Karpas-422 (cell line): Measurements from ENCODE around the gene COL17A1. TPM values are rescaled to one million over a fixed set of nuclear protein-coding genes. Genes with fewer than 3 reads are reported as not detected.

Experiments used
- DNase-seq: peaks from one replicate; pipeline ENCODE4 v3.0.0-alpha.2; 2015
- H2AFZ ChIP-seq: fragments of 200-600 bp; sonication (generic); 2 replicates; pipeline ENCODE4 v1.6.1; 2014; ENCODE audit warnings: antibody characterized with exemption, low read length, mixed read lengths
- H3K27ac ChIP-seq: fragments of 200-600 bp; sonication (generic); 2 replicates; pipeline ENCODE4 v1.5.1; 2014; ENCODE audit warnings: mild to moderate bottlenecking, low read length, moderate library complexity
- H3K27me3 ChIP-seq: fragments of 200-600 bp; sonication (generic); 2 replicates; pipeline ENCODE4 v1.6.1; 2014; ENCODE audit warnings: low read length, mixed read lengths
- H3K36me3 ChIP-seq: fragments of 200-600 bp; sonication (generic); 2 replicates; pipeline ENCODE4 v1.6.1; 2014; ENCODE audit warnings: low read length, mixed read lengths; ENCODE audit not compliant: insufficient read depth
- H3K4me1 ChIP-seq: fragments of 200-600 bp; sonication (generic); 2 replicates; pipeline ENCODE4 v1.6.1; 2014; ENCODE audit warnings: mild to moderate bottlenecking, low read length, mixed read lengths
- H3K4me2 ChIP-seq: fragments of 200-600 bp; sonication (generic); 2 replicates; pipeline ENCODE4 v1.6.1; 2014; ENCODE audit warnings: low read length, low read depth, mild to moderate bottlenecking; ENCODE audit not compliant: poor library complexity, severe bottlenecking
- H3K4me3 ChIP-seq: fragments of 200-600 bp; sonication (generic); 2 replicates; pipeline ENCODE4 v1.5.1; 2014; ENCODE audit warnings: mild to moderate bottlenecking, antibody characterized with exemption, low read length, mixed read lengths
- H3K79me2 ChIP-seq: fragments of 200-600 bp; sonication (generic); 2 replicates; pipeline ENCODE4 v1.6.1; 2014; ENCODE audit warnings: mild to moderate bottlenecking, low read length, mixed read lengths
- H3K9ac ChIP-seq: fragments of 200-600 bp; sonication (generic); 2 replicates; pipeline ENCODE4 v1.6.0; 2014; ENCODE audit warnings: low read length
- H3K9me2 ChIP-seq: fragments of 200-600 bp; sonication (generic), shearing (Covaris generic); replicated peaks from 2 replicates; pipeline ENCODE4 v1.6.0; 2014; ENCODE audit warnings: mild to moderate bottlenecking, low read length, moderate library complexity; ENCODE audit not compliant: insufficient read depth
- H3K9me3 ChIP-seq: fragments of 300-700, 200-600 bp; sonication (generic); 2 replicates; pipeline ENCODE4 v1.6.1; 2014; ENCODE audit warnings: low read length, mixed read lengths
- H4K20me1 ChIP-seq: fragments of 200-600 bp; sonication (generic); 2 replicates; pipeline ENCODE4 v1.6.1; 2014; ENCODE audit warnings: mild to moderate bottlenecking, antibody characterized with exemption, low read length, low read depth; ENCODE audit not compliant: insufficient read depth
- total RNA-seq: library from RNA; depleted of rRNA; stranded (reverse); fragments of >200 nt; shearing (Covaris generic); gene quantifications from 2 replicates; pipeline ENCODE4 v1.2.3, GENCODE V29; 2014; ENCODE audit warnings: low replicate concordance

COL17A1 gene
- total RNA-seq, 1 experiment from 2014 or later, result not detected

DNA sequence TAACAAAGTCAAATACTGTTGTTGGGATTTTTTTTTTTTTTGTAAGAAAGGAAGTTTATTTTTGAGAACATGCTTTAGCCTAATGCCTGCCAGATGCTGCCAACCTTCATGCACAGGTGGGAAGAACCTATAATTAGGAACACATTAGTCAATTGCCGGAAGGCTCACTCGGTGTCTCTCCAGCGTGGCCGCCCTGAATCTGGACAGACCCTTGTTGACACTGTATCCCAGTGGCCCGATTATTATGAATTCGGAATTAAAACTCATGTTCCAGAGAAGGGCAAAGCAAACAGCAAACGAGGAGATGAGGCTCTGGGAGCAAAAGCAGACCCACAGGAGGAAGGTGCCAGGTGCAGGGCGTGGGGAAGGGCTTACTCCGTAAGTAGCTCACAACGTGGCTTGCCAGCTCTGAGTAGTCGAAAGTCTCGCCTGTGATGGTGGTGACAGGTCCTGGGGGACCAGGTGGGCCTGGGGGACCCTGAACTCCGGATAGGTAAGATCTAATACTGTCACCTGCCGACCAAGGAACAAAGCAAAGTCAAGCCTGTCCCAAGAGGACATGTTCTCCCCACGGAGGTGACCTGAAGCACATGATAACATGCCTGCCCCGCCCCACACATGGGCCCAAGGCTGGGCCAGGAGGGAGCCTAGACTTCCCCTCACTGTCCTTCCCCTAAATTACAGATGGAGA is 48.3 kb downstream of the COL17A1 start:
- Histone ChIP-seq H3K4me2 (no peak overlapping the region), H3K9me2 (no peaks in the 10 kb centered on the region), H3K27me3 (no peaks in the 10 kb centered on the region), H3K9me3 (no peaks in the 10 kb centered on the region), H3K79me2 (no peaks in the 10 kb centered on the region), H3K9ac (no peak overlapping the region), H3K4me1 (no peaks in the 10 kb centered on the region), H4K20me1 (no peaks in the 10 kb centered on the region), H2AFZ (no peak overlapping the region), H3K4me3 (no peak overlapping the region), H3K27ac (no peak overlapping the region), H3K36me3 (no peaks in the 10 kb centered on the region)
- no peak for DNase-seq

- no peak overlapping the region for H3K9ac ChIP-seq
- H3K27me3 ChIP-seq, result no peaks in the 10 kb centered on the region
- no peaks in the 10 kb centered on the region for H4K20me1 ChIP-seq
- H3K9me2 ChIP-seq, result no peaks in the 10 kb centered on the region
- no peaks in the 10 kb centered on the region for H3K4me1 ChIP-seq
- no peak overlapping the region for H3K4me2 ChIP-seq
- H3K36me3 ChIP-seq, result no peaks in the 10 kb centered on the region
- no peak overlapping the region for H3K4me3 ChIP-seq
- no peaks in the 10 kb centered on the region for H3K79me2 ChIP-seq
- no peak for DNase-seq
- no peak overlapping the region for H2AFZ ChIP-seq
- no peaks in the 10 kb centered on the region for H3K9me3 ChIP-seq
- no peak overlapping the region for H3K27ac ChIP-seq
Observed at GRCh38 chr10:104036518-104037260, 49.0 kb downstream of the COL17A1 start.

DNA sequence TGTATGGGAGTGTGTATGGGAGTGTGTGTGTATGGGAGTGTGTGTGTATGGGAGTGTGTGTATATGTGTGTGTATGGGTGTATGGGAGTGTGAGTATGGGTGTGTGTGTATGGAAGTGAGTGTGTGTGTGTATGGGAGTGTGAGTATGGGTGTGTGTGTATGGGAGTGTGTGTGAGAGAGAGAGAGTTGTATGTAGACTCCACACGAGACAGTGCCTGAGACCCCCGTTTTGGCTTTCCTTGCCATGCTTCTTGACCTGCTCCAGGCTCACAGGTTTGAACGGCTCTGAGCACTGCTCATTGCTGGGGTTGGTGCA is 49.7 kb downstream of the COL17A1 start:
- Histone ChIP-seq H3K27ac (no peak overlapping the region), H3K36me3 (no peaks in the 10 kb centered on the region), H3K9ac (no peak overlapping the region), H2AFZ (no peak overlapping the region), H3K4me3 (no peak overlapping the region), H3K27me3 (no peaks in the 10 kb centered on the region), H3K79me2 (no peaks in the 10 kb centered on the region), H3K4me2 (no peak overlapping the region), H3K9me2 (no peaks in the 10 kb centered on the region), H3K4me1 (no peaks in the 10 kb centered on the region), H3K9me3 (no peaks in the 10 kb centered on the region), H4K20me1 (no peaks in the 10 kb centered on the region)
- DNase-seq, result no peak

DNA sequence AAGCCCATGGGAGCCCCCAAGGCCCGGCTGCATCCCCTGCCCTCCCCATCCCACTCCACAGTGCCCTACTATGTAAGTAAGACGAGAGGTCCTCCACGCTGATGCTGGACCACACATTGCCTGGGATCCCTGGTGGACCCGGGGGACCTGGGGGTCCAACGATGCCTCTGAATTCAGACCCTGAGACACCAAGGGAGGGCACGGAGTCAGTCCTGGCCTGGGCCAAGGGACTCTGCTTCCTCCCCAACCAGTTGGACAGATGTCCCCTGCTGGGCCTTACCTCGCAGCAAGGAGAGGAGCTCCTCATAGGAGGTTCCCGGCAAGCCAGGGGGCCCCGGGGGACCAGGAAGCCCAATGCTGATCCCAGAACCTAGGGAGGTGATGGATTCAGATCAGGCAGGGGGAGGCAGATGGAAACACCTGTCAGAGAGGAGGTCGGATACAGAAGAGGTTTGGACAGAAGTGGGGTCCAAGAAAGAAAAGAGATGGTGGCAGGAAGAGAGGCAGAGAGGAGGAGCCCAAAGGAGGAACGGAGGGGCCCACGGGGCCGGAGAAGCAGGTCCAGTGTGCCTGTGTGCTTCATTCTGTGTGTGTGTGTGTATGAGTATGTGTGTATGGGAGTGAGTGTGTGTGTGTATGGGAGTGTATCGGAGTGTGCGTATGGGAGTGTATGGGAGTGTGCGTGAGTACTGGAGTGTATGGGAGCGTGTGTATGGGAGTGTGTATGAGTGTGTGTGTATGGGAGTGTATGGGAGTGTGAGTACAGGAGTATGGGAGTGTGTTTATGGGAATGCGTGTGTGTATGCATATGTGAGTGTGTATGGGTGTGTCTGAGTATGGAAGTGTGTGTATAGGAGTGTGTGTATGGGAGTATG is 50.2 kb downstream of the COL17A1 start:
- H3K27me3 ChIP-seq, result no peaks in the 10 kb centered on the region
- no peaks in the 10 kb centered on the region for H4K20me1 ChIP-seq
- no peak for DNase-seq
- no peak overlapping the region for H3K4me2 ChIP-seq
- no peaks in the 10 kb centered on the region for H3K36me3 ChIP-seq
- H3K9me3 ChIP-seq, result no peaks in the 10 kb centered on the region
- H3K9me2 ChIP-seq, result no peaks in the 10 kb centered on the region
- no peak overlapping the region for H2AFZ ChIP-seq
- no peak overlapping the region for H3K4me3 ChIP-seq
- H3K9ac ChIP-seq, result no peak overlapping the region
- H3K79me2 ChIP-seq, result no peaks in the 10 kb centered on the region
- H3K4me1 ChIP-seq, result no peaks in the 10 kb centered on the region
- H3K27ac ChIP-seq, result no peak overlapping the region

DNA sequence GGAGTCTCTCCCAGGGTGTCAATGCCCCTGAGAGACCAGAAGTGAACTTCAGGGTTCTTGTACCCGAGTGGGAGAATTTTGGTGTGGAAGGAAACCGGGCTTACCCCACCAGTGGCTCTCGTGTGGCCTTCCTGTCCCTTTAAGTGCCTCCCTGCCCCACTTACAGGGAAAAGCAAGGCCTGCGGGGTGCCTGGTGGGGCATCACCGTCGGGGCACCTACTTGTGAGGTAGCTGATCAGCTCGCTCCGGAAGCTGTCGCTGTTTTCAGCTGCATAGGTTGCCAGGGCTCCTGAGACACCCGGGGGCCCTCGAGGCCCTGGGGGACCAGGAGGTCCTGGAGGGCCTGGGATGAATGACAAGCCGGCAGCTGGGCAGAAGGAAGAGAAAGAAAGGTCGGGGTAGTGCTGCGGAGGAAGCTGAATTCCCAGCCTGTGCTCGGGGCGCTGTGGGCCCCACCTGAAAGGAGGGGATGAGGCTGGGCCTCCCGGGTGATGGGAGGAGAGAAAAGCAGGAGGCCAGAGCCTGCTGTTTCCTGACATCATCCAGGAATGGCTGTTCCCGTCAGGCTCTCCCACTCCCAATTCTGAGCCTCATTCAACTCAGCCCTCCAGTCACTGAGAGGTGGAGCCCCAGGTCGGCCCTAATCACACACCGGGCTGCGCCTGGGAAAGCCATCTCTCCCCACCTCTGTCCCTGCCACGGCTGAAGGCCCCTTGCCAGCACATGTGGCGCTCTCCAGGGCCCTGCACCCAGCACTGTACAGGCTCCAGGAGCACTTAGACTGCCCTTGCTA is 51.1 kb downstream of the COL17A1 start:
- no peak for DNase-seq
- no peaks in the 10 kb centered on the region for H3K27me3 ChIP-seq
- H3K79me2 ChIP-seq, result no peaks in the 10 kb centered on the region
- H3K9me2 ChIP-seq, result no peaks in the 10 kb centered on the region
- H2AFZ ChIP-seq, result no peak overlapping the region
- H4K20me1 ChIP-seq, result no peaks in the 10 kb centered on the region
- H3K4me3 ChIP-seq, result no peak overlapping the region
- no peaks in the 10 kb centered on the region for H3K4me1 ChIP-seq
- no peak overlapping the region for H3K4me2 ChIP-seq
- H3K27ac ChIP-seq, result no peak overlapping the region
- H3K36me3 ChIP-seq, result no peaks in the 10 kb centered on the region
- no peaks in the 10 kb centered on the region for H3K9me3 ChIP-seq
- no peak overlapping the region for H3K9ac ChIP-seq

DNA sequence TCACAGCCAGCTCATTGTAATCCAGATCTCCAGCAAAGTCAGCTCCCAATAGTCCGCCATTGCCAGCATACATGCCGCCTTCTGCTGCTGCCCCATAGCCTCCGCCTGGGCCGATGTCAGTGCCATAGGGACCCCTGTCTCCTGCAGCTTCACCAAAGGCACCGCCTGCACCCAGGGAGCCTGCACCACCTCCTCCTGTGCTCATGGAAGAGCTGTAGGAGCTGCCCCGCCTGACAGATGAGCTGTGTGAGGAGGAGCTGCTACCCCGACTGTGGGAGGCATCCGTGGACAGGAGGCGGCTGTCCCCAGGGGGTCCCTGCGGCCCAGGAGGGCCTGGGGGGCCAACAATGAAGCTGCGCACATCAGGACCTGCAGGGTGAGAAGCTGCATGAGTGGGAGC is 51.7 kb downstream of the COL17A1 start:
- no peak overlapping the region for H3K9ac ChIP-seq
- H3K4me2 ChIP-seq, result no peak overlapping the region
- H3K9me2 ChIP-seq, result no peaks in the 10 kb centered on the region
- H3K4me1 ChIP-seq, result no peaks in the 10 kb centered on the region
- DNase-seq, result no peak
- no peaks in the 10 kb centered on the region for H4K20me1 ChIP-seq
- H2AFZ ChIP-seq, result no peak overlapping the region
- no peaks in the 10 kb centered on the region for H3K27me3 ChIP-seq
- no peaks in the 10 kb centered on the region; the same call in 1 of the 2 replicates for H3K36me3 ChIP-seq
- H3K79me2 ChIP-seq, result no peaks in the 10 kb centered on the region
- H3K9me3 ChIP-seq, result no peaks in the 10 kb centered on the region
- H3K4me3 ChIP-seq, result no peak overlapping the region
- no peak overlapping the region for H3K27ac ChIP-seq

GRCh38 chr10:104033401-104033930 is 52.2 kb downstream of the COL17A1 start:
- H3K4me3 ChIP-seq, result no peak overlapping the region
- H3K9ac ChIP-seq, result no peak overlapping the region
- H3K4me2 ChIP-seq, result no peak overlapping the region
- no peaks in the 10 kb centered on the region for H3K79me2 ChIP-seq
- H3K27ac ChIP-seq, result no peak overlapping the region
- H4K20me1 ChIP-seq, result no peaks in the 10 kb centered on the region
- H3K27me3 ChIP-seq, result no peaks in the 10 kb centered on the region
- no peak for DNase-seq
- H3K36me3 ChIP-seq, result no peaks in the 10 kb centered on the region; the same call in 1 of the 2 replicates
- H2AFZ ChIP-seq, result no peak overlapping the region
- no peaks in the 10 kb centered on the region for H3K4me1 ChIP-seq
- H3K9me2 ChIP-seq, result no peaks in the 10 kb centered on the region
- no peaks in the 10 kb centered on the region for H3K9me3 ChIP-seq
